Chondrocyte (in vitro differentiated cells): ENCODE measurements around the gene ATXN3L. TPM values are rescaled to one million over a fixed set of nuclear protein-coding genes. Genes with fewer than 3 reads are reported as not detected.

ENCODE experiments used
- DNase-seq: peaks from one replicate; pipeline ENCODE4 v3.0.0; 2021; ENCODE audit warnings: mixed read lengths, low spot score
- H3K27ac Mint-ChIP-seq: one replicate; pipeline ENCODE4 v1.8.0; 2021; ENCODE audit warnings: mild to moderate bottlenecking, moderate library complexity, mixed read lengths; ENCODE audit not compliant: unreplicated experiment
- H3K27me3 Mint-ChIP-seq: 2 replicates; pipeline ENCODE4 v1.8.0; 2021; ENCODE audit warnings: low read depth, mixed read lengths
- H3K36me3 Mint-ChIP-seq: 2 replicates; pipeline ENCODE4 v1.8.0; 2021; ENCODE audit warnings: low read depth, mixed read lengths
- H3K4me1 Mint-ChIP-seq: 2 replicates; pipeline ENCODE4 v1.8.0; 2021; ENCODE audit warnings: low read depth, mild to moderate bottlenecking, mixed read lengths
- H3K4me3 Mint-ChIP-seq: one replicate; pipeline ENCODE4 v1.8.0; 2021; ENCODE audit warnings: mild to moderate bottlenecking, moderate library complexity, mixed read lengths; ENCODE audit not compliant: unreplicated experiment
- H3K9me3 Mint-ChIP-seq: 2 replicates; pipeline ENCODE4 v1.8.0; 2021; ENCODE audit warnings: low read depth, mixed read lengths
- total RNA-seq: library from RNA; stranded (reverse); gene quantifications from 3 replicates; pipeline ENCODE4 v1.2.1, GENCODE V29; 2021
- TF ChIP-seq, protein P1 (sequence below): fragments of 200-600 bp; sonication (generic); IDR thresholded peaks from 2 replicates; pipeline ENCODE4 v1.5.0; 2021; ENCODE audit warnings: antibody characterized with exemption, mild to moderate bottlenecking, moderate library complexity

Gene ATXN3L
- total RNA-seq, 1 donor from 2014 or later: not detected

DNA sequence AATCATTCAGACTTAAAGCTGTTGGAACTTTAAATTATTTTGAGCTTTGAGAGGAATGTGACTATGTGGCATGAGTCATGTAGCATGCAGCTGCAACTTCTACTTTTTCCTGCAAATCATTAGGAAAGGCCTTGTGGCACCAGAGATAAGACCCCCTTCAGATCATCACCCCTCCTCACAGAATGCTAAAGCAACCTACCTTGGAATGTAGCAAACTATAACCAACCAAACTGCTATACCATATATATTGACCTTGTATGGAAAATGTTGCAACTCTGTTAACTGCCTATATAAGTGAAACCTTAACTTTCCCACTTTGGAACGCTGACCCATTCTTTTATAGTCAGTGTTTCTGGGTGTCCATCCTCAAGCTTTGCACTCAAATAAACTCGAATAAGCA is 32.0 kb downstream of the ATXN3L start:
- Mint-ChIP-seq H3K36me3 (no peaks in the 10 kb centered on the region), H3K4me3 (no peak overlapping the region), H3K9me3 (peaks cover 8% of the 10 kb centered on the region), H3K4me1 (peaks cover 48% of the 10 kb centered on the region), H3K27me3 (no peaks in the 10 kb centered on the region), H3K27ac (peak overlapping the region; percentile 83)
- no peak for DNase-seq
- TF ChIP-seq, protein P1, sequence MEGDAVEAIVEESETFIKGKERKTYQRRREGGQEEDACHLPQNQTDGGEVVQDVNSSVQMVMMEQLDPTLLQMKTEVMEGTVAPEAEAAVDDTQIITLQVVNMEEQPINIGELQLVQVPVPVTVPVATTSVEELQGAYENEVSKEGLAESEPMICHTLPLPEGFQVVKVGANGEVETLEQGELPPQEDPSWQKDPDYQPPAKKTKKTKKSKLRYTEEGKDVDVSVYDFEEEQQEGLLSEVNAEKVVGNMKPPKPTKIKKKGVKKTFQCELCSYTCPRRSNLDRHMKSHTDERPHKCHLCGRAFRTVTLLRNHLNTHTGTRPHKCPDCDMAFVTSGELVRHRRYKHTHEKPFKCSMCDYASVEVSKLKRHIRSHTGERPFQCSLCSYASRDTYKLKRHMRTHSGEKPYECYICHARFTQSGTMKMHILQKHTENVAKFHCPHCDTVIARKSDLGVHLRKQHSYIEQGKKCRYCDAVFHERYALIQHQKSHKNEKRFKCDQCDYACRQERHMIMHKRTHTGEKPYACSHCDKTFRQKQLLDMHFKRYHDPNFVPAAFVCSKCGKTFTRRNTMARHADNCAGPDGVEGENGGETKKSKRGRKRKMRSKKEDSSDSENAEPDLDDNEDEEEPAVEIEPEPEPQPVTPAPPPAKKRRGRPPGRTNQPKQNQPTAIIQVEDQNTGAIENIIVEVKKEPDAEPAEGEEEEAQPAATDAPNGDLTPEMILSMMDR: no peak

- Mint-ChIP-seq H3K9me3 (peaks cover 10% of the 10 kb centered on the region), H3K27ac (no peak overlapping the region), H3K4me3 (no peak overlapping the region), H3K4me1 (peaks cover 48% of the 10 kb centered on the region), H3K36me3 (no peaks in the 10 kb centered on the region), H3K27me3 (no peaks in the 10 kb centered on the region)
- TF ChIP-seq, protein P1: peak; percentile 8
- DNase-seq: no peak
These were observed 34.2 kb downstream of the ATXN3L start for GRCh38 chrX:13285693-13286092.

DNA sequence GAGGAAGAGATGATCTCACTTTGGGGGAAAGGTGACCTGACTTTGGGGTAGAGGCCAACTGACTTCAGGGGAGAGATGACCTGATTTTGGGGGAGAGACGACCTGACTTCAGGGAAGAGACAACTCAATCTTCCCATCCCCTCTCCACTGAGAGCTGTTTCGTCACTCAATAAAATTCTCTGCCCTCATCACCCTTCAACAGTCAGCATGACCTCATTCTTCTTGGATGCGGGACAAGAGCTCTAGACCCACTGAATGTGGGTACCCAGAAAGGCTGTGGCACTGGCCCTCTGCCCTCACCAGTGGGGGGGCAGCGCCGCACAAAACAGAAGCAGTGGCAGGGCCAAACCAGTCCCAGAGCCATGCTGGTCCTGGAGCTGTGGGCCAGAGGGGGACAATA is 34.6 kb downstream of the ATXN3L start:
- Mint-ChIP-seq H3K27ac (peak overlapping the region; percentile 42), H3K36me3 (no peaks in the 10 kb centered on the region), H3K4me3 (no peak overlapping the region), H3K9me3 (peaks cover 10% of the 10 kb centered on the region), H3K27me3 (no peaks in the 10 kb centered on the region), H3K4me1 (peaks cover 48% of the 10 kb centered on the region)
- TF ChIP-seq, protein P1: no peak
- no peak for DNase-seq

- Mint-ChIP-seq H3K4me3 (no peak overlapping the region), H3K9me3 (peaks cover 10% of the 10 kb centered on the region), H3K27ac (no peak overlapping the region), H3K27me3 (no peaks in the 10 kb centered on the region), H3K36me3 (no peaks in the 10 kb centered on the region), H3K4me1 (peaks cover 54% of the 10 kb centered on the region)
- no peak for DNase-seq
- TF ChIP-seq, protein P1: no peak
These were observed 35.3 kb downstream of the ATXN3L start for GRCh38 chrX:13284570-13284969.

- H3K4me1 Mint-ChIP-seq: peaks cover 59% of the 10 kb centered on the region
- H3K9me3 Mint-ChIP-seq: peaks cover 10% of the 10 kb centered on the region
- TF ChIP-seq, protein P1: no peak
- H3K36me3 Mint-ChIP-seq: no peaks in the 10 kb centered on the region
- H3K27ac Mint-ChIP-seq: peak overlapping the region; percentile 72
- DNase-seq: no peak
- H3K4me3 Mint-ChIP-seq: no peak overlapping the region
- H3K27me3 Mint-ChIP-seq: no peaks in the 10 kb centered on the region
These were observed 35.8 kb downstream of the ATXN3L start for GRCh38 chrX:13283950-13284546.
